ENCODE data around the gene SRPK2.
"Not testable (repeated sequence)": the region's sequence is repeated elsewhere in the genome, so short reads cannot be mapped to it uniquely, and the experiment has no call there.

The SRPK2 gene

DNA sequence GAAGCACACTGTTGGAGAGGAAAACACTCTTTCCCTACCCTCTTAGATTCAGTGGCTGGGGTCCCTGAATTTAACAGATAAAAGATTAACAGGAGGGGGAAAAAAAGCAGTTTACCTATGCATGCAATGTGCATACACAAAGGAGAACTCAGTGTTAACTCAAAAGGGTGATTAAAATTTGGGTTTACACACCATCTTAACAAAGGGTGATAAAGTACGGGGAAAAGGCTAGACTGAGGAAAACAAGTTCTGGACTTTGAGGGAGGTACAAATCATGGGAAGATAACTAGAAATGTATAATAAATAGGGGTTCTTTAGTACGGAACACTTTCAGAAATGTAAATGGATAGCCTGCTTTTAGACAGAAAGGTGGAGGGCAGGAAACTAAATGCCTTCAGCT, 83.1 kb downstream of the SRPK2 start:
- no peak overlapping the region for H3K9ac ChIP-seq (ENCODE audit: low read length)
- no peak overlapping the region for H3K27ac ChIP-seq (ENCODE audit: low read depth, low read length)
- no peaks in the 10 kb centered on the region for H3K27me3 ChIP-seq (ENCODE audit: control insufficient read depth, insufficient read depth, low read length)
- no peak overlapping the region for H3K4me3 ChIP-seq (ENCODE audit: low read length)
- no peaks in the 10 kb centered on the region for H3K36me3 ChIP-seq (ENCODE audit: control insufficient read depth, insufficient read depth, low read length)
- peaks cover 6% of the 10 kb centered on the region for H3K4me1 ChIP-seq (ENCODE audit: control insufficient read depth, insufficient read depth, low read length)

GRCh38 chr7:105304040-105304895, 84.5 kb downstream of the SRPK2 start:
- Histone ChIP-seq H3K4me1 (ENCODE audit: control insufficient read depth, insufficient read depth, low read length) (peaks cover 4% of the 10 kb centered on the region), H3K4me3 (ENCODE audit: low read length) (no peak overlapping the region), H3K27me3 (ENCODE audit: control insufficient read depth, insufficient read depth, low read length) (no peaks in the 10 kb centered on the region), H3K36me3 (ENCODE audit: control insufficient read depth, insufficient read depth, low read length) (no peaks in the 10 kb centered on the region), H3K27ac (ENCODE audit: low read depth, low read length) (no peak overlapping the region), H3K9ac (ENCODE audit: low read length) (no peak overlapping the region)

DNA sequence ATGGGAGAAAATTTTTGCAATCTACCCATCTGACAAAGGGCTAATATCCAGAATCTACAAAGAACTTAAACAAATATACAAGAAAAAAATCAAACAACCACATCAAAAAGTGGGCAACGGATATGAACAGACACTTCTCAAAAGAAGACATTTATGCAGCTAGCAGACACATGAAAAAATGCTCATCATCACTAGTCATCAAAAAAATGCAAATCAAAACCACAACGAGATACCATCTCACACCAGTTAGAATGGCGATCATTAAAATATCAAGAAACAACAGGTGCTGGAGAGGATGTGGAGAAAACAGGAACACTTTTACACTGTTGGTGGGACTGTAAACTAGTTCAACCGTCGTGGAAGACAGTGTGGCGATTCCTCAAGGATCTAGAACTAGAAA, 88.1 kb downstream of the SRPK2 start:
- not testable (repeated sequence) for H3K27me3 ChIP-seq (ENCODE audit: control insufficient read depth, insufficient read depth, low read length); H3K4me1 ChIP-seq (ENCODE audit: control insufficient read depth, insufficient read depth, low read length); H3K9ac ChIP-seq (ENCODE audit: low read length); H3K36me3 ChIP-seq (ENCODE audit: control insufficient read depth, insufficient read depth, low read length); H3K4me3 ChIP-seq (ENCODE audit: low read length); H3K27ac ChIP-seq (ENCODE audit: low read depth, low read length)

DNA sequence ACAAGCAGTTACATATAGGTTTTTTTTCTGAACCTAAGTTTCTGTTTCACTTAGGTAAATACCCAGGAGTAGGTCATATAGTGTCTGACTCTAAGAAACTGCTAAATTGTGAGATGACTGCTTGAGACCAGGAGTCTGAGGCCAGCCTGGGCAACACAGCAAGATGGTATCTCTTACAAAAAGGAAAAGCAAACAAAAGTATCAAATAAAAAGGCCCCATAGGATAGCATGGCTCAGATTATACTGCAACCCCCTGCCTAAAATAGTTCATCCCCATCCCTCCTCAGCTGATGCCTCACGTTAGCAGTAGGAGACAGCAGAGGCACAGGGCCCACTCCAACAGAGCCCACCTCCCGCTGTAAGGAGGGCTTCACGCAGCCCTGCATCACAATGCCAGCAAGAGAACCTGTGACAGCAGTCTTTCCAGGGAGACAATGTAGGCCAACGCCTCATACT, 90.3 kb downstream of the SRPK2 start:
- Histone ChIP-seq H3K9ac (ENCODE audit: low read length) (no peak overlapping the region), H3K27me3 (ENCODE audit: control insufficient read depth, insufficient read depth, low read length) (no peaks in the 10 kb centered on the region), H3K27ac (ENCODE audit: low read depth, low read length) (no peak overlapping the region)

DNA sequence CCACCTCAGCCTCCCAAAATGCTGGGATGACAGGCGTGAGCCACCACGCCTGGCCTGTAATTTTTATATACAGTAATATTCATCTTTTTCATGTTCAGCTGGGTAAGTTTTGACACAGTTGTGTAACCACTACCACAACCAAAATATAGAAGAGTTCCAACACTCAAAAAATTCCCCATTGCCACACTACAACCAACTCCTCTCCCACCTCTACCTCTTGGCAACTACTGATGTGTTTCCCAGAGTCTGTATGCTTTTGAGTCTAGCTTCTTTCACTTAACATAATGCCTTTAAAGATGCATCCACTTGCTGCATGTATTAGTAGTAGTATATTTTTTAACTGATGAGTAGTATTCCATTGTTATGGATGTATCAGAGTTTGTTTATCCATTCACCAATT, 90.7 kb downstream of the SRPK2 start:
- H3K36me3 ChIP-seq (ENCODE audit: control insufficient read depth, insufficient read depth, low read length) = no peaks in the 10 kb centered on the region
- no peak overlapping the region for H3K27ac ChIP-seq (ENCODE audit: low read depth, low read length)
- no peaks in the 10 kb centered on the region for H3K4me1 ChIP-seq (ENCODE audit: control insufficient read depth, insufficient read depth, low read length)
- no peaks in the 10 kb centered on the region for H3K27me3 ChIP-seq (ENCODE audit: control insufficient read depth, insufficient read depth, low read length)
- H3K9ac ChIP-seq (ENCODE audit: low read length) = no peak overlapping the region
- H3K4me3 ChIP-seq (ENCODE audit: low read length) = no peak overlapping the region

More for the DNA sequence above, 90.3 kb downstream of the SRPK2 start:
- Histone ChIP-seq H3K36me3 (ENCODE audit: control insufficient read depth, insufficient read depth, low read length) (no peaks in the 10 kb centered on the region), H3K4me3 (ENCODE audit: low read length) (no peak overlapping the region), H3K4me1 (ENCODE audit: control insufficient read depth, insufficient read depth, low read length) (no peaks in the 10 kb centered on the region)

- Histone ChIP-seq H3K9ac (ENCODE audit: low read length) (no peak overlapping the region), H3K4me1 (ENCODE audit: control insufficient read depth, insufficient read depth, low read length) (no peaks in the 10 kb centered on the region), H3K27ac (ENCODE audit: low read depth, low read length) (no peak overlapping the region), H3K4me3 (ENCODE audit: low read length) (no peak overlapping the region), H3K36me3 (ENCODE audit: control insufficient read depth, insufficient read depth, low read length) (no peaks in the 10 kb centered on the region), H3K27me3 (ENCODE audit: control insufficient read depth, insufficient read depth, low read length) (no peaks in the 10 kb centered on the region)
Measured at GRCh38 chr7:105297309-105297708, 91.4 kb downstream of the SRPK2 start.

- Histone ChIP-seq H3K36me3 (ENCODE audit: control insufficient read depth, insufficient read depth, low read length) (no peaks in the 10 kb centered on the region), H3K4me1 (ENCODE audit: control insufficient read depth, insufficient read depth, low read length) (no peaks in the 10 kb centered on the region), H3K27me3 (ENCODE audit: control insufficient read depth, insufficient read depth, low read length) (no peaks in the 10 kb centered on the region), H3K4me3 (ENCODE audit: low read length) (no peak overlapping the region), H3K27ac (ENCODE audit: low read depth, low read length) (no peak overlapping the region), H3K9ac (ENCODE audit: low read length) (no peak overlapping the region)
Measured at GRCh38 chr7:105296491-105296890, 92.2 kb downstream of the SRPK2 start.

DNA sequence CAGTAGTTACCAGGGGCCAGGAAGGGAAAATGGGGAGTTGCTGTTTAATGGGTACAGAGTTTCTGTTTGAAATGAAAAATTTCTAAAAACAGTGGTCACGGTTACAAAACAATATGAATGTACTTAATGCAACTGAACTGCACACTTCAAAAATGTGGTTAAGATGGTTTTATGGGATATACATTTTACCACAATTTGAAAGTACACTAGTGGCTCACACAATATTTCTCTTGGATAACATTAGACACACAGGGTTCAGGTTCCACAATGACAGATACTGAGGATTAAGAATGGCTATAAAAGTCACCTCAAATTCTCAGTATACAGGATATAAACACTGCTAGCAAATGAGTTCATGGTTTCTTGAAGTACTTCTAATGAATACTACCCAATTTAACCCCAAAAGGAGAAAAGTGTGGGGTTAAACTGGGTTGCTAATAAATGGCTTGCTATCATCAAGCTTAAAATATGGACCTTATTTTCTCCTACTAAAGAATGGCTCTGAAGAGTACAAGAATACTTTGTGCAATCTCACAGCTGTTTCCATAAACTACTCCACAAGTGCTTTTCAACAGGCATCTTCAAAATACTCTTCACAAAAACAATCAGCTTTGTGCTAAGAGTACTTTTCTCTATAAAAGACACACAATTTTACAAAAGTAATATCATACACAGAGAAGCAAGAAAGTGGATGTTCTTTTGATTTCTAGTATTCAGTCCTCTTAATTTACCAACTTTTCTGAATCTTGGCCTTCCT, 92.9 kb downstream of the SRPK2 start:
- H3K9ac ChIP-seq (ENCODE audit: low read length) = no peak overlapping the region
- no peaks in the 10 kb centered on the region for H3K36me3 ChIP-seq (ENCODE audit: control insufficient read depth, insufficient read depth, low read length)
- H3K4me1 ChIP-seq (ENCODE audit: control insufficient read depth, insufficient read depth, low read length) = no peaks in the 10 kb centered on the region
- H3K4me3 ChIP-seq (ENCODE audit: low read length) = no peak overlapping the region
- no peak overlapping the region for H3K27ac ChIP-seq (ENCODE audit: low read depth, low read length)
- no peaks in the 10 kb centered on the region for H3K27me3 ChIP-seq (ENCODE audit: control insufficient read depth, insufficient read depth, low read length)

GRCh38 chr7:105294482-105294881, 94.2 kb downstream of the SRPK2 start:
- not testable (repeated sequence) for H3K9ac ChIP-seq (ENCODE audit: low read length); H3K36me3 ChIP-seq (ENCODE audit: control insufficient read depth, insufficient read depth, low read length); H3K27me3 ChIP-seq (ENCODE audit: control insufficient read depth, insufficient read depth, low read length); H3K4me3 ChIP-seq (ENCODE audit: low read length); H3K27ac ChIP-seq (ENCODE audit: low read depth, low read length); H3K4me1 ChIP-seq (ENCODE audit: control insufficient read depth, insufficient read depth, low read length)

- H3K27me3 ChIP-seq (ENCODE audit: control insufficient read depth, insufficient read depth, low read length) = no peaks in the 10 kb centered on the region
- no peaks in the 10 kb centered on the region for H3K4me1 ChIP-seq (ENCODE audit: control insufficient read depth, insufficient read depth, low read length)
- H3K9ac ChIP-seq (ENCODE audit: low read length) = no peak overlapping the region
- H3K27ac ChIP-seq (ENCODE audit: low read depth, low read length) = no peak overlapping the region
- H3K36me3 ChIP-seq (ENCODE audit: control insufficient read depth, insufficient read depth, low read length) = no peaks in the 10 kb centered on the region
- no peak overlapping the region for H3K4me3 ChIP-seq (ENCODE audit: low read length)
Measured at GRCh38 chr7:105289704-105290103, 99.0 kb downstream of the SRPK2 start.

- Histone ChIP-seq H3K9ac (ENCODE audit: low read length) (no peak overlapping the region), H3K4me3 (ENCODE audit: low read length) (no peak overlapping the region)
Measured at GRCh38 chr7:105286441-105286840, 102.3 kb downstream of the SRPK2 start.

DNA sequence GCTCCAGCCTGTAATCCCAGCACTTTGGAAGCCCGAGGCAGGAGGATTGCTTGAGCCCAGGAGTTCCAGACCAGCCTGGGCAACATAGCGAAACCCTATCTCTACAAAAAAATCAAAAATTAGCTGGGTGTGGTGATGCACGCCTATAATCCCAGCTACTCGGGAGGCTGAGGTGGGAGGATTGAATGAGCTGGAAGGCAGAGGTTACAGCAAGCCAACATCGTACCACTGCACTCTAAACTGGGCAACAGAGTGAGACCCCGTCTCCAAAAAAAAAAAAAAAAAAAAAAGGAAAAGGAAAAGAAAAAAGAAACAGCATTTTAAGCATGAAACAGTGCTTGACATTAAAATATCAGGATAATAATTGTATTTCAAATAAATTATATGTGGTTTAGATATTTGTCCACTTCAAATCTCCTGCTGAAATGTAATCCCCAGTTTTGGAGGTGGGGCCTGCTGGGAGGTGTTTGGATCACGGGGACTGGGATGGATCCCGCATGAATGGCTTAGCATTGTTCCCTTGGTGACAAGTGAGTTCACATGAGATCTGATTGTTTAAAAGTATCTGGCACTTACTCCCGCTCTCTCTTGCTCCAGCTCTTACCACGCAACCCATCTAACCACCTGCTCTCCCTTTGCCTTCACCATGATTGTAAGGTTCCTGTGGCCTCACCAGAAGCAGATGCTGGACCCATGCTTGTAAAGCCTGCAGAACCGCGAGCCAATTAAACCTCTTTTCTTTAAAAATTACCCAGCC, 103.4 kb downstream of the SRPK2 start:
- H3K9ac ChIP-seq (ENCODE audit: low read length) = no peak overlapping the region
- no peaks in the 10 kb centered on the region for H3K4me1 ChIP-seq (ENCODE audit: control insufficient read depth, insufficient read depth, low read length)
- no peak overlapping the region for H3K4me3 ChIP-seq (ENCODE audit: low read length)
- H3K36me3 ChIP-seq (ENCODE audit: control insufficient read depth, insufficient read depth, low read length) = no peaks in the 10 kb centered on the region
- no peak overlapping the region for H3K27ac ChIP-seq (ENCODE audit: low read depth, low read length)
- no peaks in the 10 kb centered on the region for H3K27me3 ChIP-seq (ENCODE audit: control insufficient read depth, insufficient read depth, low read length)

More at GRCh38 chr7:105286441-105286840, 102.3 kb downstream of the SRPK2 start:
- no peaks in the 10 kb centered on the region for H3K36me3 ChIP-seq (ENCODE audit: control insufficient read depth, insufficient read depth, low read length)
- H3K27me3 ChIP-seq (ENCODE audit: control insufficient read depth, insufficient read depth, low read length) = no peaks in the 10 kb centered on the region
- no peak overlapping the region for H3K27ac ChIP-seq (ENCODE audit: low read depth, low read length)
- H3K4me1 ChIP-seq (ENCODE audit: control insufficient read depth, insufficient read depth, low read length) = no peaks in the 10 kb centered on the region
